Activated CD4-positive, alpha-beta T cell treated with anti-CD3 and anti-CD28 coated beads, Interleukin-2, Interleukin-6, amounts not matched to agents 100 ng/mL and 50 ng/mL, durations not matched to agents 16 hours and 8 hours (primary cell): ENCODE results near the gene SH3BP5.

Experiments
- DNase-seq: peaks from one replicate; pipeline ENCODE4 v3.0.0-alpha.2; 2020

SH3BP5 gene

DNA sequence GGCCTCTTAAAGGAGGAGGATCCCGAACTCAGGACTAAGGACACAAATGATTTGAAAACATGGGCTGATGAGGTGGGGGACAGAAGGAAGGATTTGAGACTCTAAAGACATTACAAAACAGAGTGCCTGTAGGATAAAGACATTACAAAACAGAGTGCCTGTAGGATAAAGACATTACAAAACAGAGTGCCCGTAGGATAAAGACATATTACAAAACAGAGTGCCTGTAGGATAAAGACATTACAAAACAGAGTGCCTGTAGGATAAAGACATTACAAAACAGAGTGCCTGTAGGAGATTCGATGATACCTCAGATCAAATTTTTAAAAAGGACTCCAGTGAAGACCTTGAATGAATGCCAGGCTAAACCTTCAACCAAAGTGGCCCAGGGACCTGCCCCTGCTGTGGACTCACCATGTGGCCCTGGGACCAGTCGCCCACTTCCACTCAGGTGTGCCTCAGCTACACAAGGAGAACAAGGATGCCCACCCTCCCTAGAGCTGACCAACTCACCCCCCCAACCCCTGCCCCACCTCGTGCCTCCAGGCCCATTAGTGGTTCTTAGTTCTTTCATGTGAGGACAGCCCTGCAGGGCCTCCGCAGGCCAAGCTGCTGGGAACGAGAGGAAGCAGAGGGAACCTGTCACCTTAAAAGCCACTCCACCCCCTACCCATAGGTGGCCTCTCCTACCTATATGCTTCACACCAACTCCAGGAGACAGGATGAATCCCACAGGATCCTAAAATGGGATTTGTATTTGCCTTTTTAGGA lies 59.8 kb downstream of the SH3BP5 start:
- DNase-seq: no peak

DNA sequence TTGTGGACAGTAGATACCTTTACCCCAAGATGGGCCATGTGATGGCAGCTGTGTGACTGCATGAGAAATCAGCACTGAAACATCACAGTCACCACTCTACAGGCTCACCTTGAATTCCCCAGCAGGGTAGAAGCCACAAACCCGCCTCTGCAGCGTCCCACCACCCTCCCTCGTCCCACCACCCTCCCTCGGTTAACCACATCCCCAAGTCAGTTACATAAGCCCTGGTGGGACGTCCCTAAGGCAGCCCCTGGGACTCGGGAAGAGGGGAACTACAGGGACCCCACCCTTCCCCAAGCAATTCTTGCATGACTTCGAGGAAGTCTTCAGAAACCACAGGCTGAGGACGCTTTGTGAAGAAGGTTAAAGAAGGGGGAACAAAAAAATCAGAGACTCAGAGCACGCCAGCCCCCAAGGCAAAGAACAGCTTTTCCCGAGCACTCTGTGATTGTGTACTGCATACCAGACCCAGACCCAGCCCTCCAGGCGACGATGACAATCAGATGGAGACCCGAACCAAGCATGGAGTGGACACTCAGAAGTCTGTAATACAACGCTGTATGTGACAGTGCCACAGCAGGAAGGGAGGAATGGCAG lies 60.5 kb downstream of the SH3BP5 start:
- peak; percentile 83 for DNase-seq

DNA sequence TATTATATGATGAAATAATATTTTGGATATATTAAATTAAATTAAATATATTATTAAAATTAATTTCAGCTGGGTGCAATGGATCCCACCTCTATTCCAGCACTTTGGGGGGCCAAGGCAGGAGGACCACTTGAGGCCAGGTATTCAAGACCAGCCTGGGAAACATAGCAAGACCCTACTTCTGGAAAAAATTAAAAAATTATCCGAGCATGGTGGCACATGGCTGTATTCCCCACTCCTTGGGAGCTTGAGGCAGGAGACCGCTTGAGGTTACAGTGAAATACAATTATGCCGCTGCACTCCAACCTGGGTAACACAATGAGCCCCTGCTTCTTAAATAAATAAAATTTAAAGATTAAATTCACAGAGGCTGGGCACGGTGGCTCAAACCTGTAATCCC lies 61.4 kb downstream of the SH3BP5 start:
- no peak for DNase-seq

DNA sequence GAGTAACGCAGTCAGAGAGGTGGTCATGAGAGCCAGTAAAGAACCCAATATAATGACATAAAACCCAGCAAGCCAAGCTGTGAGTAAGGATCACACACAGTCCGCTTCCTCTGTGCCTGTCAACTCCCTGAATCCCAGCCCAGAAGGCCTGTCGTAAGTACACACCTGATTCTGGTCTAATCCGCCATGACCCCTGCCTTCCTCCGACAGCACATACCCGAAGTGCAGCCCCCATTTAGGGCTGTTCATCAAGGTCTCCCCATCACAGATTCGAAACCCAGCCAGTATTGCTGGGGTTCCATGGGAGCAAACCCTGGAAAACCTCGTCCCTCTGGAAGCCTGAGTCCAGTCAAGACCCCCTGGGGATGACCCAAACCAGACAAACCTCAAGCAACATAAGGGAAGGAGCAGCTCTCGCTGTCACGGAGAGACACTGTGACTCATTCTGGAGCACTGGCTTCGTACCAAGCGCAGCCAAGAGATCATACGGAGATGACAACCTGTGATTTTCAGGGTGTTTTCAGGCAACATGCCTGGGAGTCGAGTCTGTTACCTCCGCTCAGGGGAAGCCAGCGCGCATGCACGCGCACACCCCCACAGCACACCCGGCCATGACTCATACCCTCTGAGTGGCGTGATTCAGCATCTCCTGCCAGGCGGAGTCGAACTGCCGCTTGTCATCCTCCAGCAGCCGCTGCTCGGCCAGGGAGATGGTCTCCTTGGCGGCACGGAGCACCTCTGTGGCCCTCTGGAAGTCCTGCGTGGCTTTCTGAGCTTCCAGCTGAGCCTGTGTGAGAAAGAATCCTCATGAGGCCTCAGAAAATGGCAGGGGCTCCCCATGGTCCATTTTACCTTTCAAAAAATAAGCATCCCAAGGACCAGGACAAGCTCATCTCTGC lies 63.0 kb downstream of the SH3BP5 start:
- DNase-seq: peak; percentile 96

DNA sequence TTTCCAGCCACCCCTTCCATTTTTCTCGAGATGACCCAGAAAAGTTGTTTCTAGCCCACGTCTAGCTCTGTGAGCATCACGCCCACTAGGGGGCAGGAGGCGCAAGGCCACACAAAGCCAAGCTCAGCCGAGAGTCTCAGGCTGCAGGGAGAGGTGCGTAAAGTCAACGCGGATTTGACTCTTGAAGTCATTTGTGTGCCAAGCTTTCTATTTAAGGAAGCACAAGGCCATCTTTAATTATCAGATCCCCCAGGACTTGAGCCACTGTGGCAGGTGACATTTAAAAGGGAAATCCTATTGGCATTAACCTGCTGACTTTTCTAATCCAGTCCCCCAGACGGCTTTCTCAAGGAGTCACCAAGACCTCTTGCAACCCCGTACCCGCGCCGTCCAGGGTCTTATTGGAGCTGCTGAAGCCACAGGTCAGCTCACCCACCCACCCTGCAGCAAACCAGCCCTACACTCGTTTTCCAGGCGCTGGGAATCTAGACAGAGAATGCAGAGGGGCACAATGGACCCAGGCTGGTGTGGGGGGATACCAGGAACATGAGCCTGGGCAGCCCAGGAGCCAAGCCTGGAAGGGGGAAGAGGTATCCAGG lies 64.3 kb downstream of the SH3BP5 start:
- peak; percentile 91 for DNase-seq

DNA sequence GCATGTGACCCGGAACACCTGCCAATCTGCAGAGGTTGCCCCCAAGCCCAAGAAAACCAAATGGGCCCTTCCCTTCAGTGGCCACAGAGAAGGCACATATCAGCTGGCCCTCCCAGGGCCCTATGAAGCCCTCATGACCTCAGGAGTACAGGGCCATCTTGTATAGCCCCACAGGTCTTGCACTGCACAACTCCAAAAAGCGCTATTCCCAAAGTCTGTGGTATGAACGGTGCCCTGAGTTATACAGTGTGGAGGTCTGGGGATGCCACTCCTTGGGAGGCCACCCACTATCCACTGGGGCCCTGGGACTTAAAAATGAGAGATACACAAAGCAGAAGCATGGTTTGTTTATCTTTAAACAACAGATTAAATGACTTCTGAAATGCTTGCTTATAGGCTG lies 64.9 kb downstream of the SH3BP5 start:
- DNase-seq: no peak

DNA sequence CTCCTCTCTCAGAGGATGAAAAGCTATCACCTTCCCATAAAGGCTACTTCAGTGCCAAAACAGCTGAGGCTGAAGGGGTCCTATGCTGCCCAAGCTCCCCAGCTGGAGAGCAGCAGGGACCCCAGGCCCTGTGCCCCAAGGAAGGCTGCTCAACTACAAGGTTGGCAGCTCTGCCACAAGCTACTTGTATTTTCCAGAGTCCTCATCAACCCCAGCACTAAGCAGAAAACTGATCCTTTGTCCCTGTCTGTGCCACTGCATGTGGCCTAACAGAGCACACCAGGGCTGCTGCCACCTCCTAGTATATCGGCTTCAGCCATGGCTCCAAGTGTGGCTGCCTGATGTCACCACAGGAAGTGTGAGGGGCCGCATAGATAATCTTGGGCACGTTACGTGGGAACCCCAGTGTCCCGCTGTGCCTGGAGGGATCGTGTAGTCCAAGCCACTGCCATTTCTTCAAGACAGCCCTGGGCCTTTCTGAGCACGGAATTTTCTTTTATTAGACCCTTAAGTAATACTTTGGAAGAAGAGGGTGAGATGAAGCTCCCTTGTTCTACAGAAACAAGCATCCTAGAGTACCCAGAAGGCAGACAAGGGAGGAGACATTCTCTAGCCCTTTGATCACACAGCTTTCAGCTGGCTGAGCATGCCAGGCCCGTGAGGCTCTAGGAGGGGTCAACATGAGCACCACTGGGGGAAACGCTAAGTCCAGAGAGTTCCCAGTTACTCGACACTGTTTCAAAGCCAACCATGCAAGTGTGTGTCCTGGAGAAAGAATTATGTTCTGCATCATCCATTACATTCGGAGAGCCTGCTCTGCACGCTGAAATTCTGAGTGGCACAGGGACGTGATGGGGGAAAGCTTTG lies 65.6 kb downstream of the SH3BP5 start:
- no peak for DNase-seq

DNA sequence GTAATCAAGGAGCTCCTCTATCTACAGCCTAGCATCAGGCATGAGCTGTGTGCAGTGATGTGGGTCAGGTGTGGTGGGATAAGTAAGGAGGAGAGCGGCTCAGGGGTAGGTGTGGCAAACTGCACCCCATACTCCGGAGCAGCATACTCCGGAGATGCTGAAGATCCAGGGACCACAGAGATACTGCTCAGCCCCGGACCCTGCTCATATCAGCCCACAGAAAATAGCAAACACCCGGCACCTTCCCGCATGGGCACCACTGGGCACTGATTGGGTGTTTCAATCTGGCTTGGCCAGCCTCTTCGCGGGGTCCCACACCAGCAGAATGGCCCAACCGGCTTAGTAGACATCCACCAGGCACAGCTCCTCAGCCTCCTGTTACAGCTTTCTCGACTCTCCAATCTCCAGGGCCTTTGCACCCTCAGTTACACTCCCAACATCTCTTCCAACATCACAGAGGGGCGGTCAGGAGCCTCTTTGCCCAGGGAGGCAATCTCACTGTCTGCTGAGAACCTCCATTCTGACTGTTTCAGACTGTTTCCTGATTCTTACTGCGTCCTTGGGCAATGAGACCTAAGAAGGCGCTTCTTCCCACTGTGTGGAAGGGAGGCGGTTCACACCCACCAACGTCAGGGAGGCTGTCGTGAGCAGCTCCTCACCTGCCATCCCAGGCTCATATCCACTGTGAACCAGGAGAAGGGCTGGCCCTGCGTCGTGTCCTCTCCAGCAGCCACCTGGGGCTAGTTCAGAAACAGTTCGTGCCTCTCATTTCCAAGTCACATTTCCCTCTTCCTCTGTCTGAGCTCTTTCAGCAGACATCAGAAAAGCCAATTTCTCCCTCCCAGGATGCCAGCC lies 66.5 kb downstream of the SH3BP5 start:
- DNase-seq: no peak

DNA sequence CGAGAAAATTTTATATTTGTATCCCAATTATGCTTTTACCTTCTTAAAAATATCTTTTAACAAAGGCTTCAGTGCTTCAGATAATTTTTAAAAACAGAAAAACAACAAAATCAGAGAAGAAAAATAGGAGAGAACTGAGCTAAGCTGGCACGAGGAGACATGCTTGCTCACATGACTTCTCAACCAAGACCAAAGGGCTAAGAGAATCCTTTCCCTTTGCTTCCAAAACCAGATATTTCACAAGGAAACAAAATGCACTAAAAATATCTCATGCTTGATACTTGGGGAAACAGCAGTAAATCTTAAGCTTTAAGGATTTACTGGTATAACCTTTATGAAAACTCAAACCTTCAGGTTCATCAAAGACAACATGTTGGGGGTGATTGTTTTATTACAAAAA lies 67.9 kb downstream of the SH3BP5 start:
- DNase-seq: no peak

DNA sequence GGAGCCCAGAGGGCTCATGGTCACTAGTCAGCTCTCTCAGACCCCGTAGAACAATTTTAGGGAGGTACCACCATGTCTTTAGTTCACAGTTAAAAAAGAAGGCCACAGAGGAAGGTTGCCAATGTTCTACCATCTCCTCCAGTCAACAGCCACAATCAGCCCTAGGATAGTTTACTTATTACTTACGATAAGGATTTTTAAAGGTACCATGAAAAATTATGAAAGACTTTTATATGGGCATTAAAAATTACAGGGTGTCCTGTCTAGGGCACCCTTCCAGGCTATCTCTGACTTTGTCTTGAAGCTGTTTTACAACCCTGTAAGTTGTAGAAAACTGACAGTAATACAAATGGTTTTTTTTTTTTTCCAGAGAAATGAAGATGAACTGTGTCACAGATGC lies 68.5 kb downstream of the SH3BP5 start:
- DNase-seq: no peak

DNA sequence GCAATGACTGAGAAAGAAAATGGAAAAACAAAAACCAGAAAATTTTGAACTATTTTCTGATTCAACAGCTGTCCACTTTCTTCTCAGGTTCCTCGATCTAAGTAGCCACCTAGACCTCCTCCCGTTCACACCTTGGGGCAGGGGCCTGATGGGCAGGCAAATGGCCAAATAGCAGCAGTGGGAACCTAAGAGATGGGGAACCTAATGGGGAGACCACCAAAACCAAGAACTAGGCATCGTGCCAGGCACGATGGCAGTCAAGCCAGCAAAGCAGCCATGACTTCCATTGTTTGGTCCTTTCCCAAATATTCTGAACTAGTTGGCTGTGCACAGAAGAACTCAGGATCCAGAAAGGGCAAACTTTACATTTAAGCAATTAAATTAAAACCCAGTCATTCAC lies 69.3 kb downstream of the SH3BP5 start:
- no peak for DNase-seq

DNA sequence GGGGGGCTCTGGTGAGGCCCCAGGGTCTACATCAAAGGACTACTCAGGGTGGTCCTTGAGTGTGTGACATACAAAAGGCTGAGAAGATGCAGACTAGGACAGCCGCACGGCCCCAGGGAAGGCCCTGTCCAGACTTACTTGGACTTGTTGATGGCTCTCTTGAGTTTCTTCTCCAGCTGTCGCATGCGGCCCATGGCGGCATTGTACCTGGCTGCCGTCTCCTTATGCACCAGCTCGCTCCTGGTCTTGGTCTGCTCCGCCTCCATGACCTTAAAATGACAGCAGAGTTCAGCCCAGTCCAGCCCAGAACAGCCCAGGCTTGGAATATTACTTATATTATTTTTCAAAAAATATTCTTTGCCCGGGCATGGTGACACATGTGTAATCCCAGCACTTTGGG lies 70.4 kb downstream of the SH3BP5 start:
- DNase-seq: no peak

DNA sequence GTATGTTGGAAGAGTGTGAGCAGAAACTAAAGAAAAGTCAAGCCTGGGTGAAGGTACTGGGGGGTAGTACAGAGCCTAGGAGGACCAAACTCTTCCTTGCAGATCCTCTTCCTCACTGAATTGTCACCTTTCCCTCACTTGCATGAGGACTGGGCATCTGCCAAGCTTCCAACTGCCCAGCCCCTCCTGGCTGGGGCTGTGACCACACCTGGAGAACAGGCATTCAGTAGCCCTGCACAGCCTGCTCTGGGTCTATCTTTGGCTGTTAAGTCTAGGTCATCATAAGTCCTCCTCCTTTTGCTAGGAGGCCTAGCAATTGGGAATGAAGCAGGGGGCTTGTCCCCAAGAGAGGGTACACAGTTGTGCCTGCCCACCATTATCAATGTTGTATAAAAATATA lies 71.1 kb downstream of the SH3BP5 start:
- DNase-seq: no peak

DNA sequence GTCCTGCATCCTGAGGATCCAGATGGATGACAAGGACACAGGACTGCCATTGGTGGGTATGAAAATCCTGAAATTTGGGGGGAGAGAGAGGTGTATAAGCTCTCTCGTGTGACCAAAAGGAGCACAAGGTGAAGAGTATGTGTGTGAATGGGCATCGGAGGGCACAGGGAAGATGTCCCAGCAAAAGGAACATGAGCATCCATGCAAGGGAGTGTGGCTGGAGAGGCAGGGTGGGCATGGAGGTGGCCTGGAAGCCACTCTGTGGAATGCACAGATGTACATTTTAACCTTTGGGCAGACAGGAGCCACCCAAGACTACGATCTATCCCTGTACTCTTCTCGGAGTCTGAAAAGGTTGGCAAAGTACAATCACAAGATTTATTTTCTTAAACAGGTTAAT lies 71.9 kb downstream of the SH3BP5 start:
- no peak for DNase-seq

DNA sequence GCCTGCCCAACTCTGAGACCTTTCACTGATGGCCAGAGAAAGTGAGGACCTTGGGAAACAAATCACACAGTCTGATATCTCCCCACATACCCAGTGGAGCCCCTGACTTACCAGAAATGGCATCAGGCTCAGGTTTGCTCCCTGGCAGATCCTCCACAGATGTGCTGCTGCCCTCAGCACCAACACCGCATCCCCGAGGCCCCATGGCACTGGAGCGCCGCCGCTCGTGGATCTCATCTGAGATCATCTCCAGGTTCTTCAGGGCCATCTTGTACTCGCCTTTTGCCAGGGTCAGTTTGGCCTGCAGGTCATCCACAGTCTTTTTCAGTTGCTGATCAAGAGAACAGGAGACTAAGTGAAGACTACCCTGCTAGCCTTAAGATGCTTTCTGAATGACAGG lies 73.7 kb downstream of the SH3BP5 start:
- DNase-seq: no peak

DNA sequence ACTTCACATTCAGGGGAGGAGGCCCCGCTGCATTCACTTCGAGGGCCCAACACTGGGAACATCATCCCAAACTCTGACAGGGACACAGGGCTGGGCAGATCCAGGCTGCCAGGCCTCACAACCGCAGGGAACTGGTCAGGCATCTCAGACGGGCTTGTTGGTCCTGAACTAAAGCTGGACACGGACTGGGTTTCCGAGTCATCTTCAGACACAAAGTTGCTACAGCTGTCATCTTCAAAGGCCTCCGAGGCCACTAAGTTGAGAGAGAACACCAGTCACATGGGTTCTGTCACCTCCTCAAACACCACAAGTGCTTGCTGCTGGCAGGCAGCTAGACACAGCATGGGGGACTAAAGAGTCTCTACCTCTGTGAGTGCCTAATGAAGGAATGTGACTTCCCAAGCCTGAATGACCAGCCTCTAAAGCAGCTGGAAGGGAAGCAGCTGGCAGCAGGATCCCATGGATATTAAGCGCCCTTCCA lies 75.5 kb downstream of the SH3BP5 start:
- DNase-seq: no peak

DNA sequence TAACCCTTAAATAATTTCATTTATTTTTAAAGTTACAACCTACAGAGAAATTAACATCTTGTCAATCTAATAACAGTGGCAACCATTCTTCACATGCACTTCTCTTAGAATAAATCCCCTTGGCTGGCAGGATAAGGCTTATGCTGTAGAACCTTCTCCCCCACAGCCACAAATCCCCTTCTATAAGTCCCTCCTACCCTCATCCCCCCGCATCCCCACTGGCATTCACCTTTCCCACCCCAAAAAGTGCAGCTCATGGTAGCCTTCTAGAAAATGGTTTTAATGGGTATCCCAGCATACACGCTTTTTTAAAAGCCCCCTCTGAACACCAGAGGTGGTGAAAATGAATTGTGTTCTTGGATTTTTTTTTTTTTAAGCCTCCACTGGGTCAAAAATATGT lies 77.2 kb downstream of the SH3BP5 start:
- no peak for DNase-seq

DNA sequence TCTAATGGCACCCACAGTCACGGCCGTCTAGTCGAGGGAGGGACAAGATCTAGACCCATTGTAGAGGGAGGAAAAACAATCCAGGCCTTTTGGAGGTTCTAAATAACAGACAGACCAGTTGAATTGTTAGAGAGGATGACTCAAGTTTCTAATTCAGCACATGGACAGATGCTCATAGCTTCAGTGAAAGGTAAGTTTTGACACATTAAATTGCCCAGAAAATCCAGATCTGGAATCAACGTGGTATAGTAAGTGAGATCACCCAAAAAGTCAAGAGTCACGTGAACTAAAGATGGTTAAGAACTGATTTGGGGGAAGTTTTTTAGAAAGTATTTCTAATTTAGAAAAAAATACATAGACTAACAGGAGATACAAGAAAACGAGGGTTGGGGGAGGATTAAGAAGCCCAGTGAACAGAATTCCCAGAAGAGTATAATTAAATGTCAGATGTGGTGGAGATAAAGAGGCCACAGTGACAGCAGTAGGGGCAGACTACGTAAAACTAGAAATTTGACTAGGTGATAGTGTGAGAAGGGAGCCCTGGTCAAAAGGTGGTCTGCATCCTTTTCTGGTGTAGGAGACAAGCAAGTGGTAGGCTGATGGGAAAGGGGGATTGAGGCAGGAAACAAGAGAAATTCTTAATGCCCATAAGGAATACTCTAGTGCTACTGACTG lies 79.2 kb downstream of the SH3BP5 start:
- DNase-seq: no peak

DNA sequence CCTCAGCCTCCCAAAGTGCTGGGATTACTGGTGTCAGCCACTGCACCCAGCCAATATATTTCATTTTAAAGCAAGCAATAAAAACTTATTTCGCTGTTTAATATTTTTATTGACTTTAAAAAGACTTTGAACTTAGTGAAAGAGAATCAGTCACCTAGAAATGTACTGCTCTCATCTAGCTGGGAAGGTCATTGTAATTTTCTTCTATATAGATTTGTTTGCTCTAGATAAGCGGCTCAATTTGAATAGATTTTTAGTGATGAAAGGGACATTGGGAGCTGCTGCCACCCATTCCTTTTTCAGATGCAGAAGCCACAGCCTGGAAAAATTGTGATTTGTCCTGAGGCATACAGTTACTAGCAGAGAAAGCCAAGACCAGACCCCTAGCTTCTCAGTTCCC lies 86.2 kb downstream of the SH3BP5 start:
- DNase-seq: no peak

DNA sequence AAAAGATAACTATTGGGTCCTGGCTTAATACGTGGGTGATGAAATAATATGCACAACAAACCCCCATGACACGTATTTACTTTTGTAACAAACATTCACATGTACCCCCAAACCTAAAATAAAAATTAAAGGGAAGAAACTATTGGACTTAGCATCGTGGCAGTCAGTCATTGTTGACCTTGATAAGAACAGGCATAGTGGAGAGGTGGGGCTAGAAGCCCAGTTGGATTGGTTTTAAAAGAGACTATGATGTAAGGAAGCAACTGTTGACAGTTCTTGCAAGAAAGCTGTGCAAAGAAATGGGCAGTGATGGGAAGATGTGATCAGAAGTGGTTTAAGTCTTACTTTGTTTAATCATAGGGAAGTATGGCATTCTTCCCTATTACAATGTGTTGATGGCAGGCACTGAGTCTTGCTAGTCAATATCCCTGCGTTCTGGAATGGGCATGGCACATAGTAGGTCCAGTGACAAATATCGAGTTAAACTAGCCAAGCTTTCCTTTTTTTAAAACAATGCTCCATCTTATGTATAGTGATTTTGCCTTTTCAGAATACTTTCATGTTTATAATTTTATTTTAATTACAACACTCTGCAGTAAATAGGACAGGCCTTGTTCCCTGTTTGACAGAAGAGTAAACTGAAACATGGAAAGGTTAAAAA lies 88.4 kb downstream of the SH3BP5 start:
- no peak for DNase-seq
